Natural killer cell treated with Interleukin-12 subunit alpha and Interleukin-12 subunit beta and Interleukin-15 and Interleukin-18, amount 100 ng/mL, for 72 hours (primary cell): ENCODE measurements around the gene LRRC14B. TPM values are rescaled to one million over a fixed set of nuclear protein-coding genes. Genes with fewer than 3 reads are reported as not detected.

Experiments
- ATAC-seq, 2 donors: fragments of 150-1000 bp; cut with Tn5 transposase in 1 of 2; sonication (Bioruptor Pico), chemical (Tn5 transposase) in 1 of 2; 2 replicates each; pipeline ENCODE4 v1.10.0; 2021
- DNase-seq: peaks from one replicate; pipeline ENCODE4 v3.0.0; 2022; ENCODE audit warnings: low spot score
- H3K27ac Mint-ChIP-seq, 2 donors: 1 replicate in 1 of 2; 2 replicates in 1 of 2; pipeline ENCODE4 v1.8.0; 2022; ENCODE audit warnings: mixed read lengths in 2 of 2, mild to moderate bottlenecking in 1 of 2, moderate library complexity in 1 of 2
- H3K27me3 Mint-ChIP-seq, 2 donors: 1 replicate in 1 of 2; 2 replicates in 1 of 2; pipeline ENCODE4 v1.8.0; 2022; ENCODE audit warnings: mixed read lengths in 2 of 2
- H3K36me3 Mint-ChIP-seq: one replicate; pipeline ENCODE4 v1.8.0; 2022; ENCODE audit warnings: mixed read lengths
- H3K4me1 Mint-ChIP-seq, 2 donors: 1 replicate in 1 of 2; 2 replicates in 1 of 2; pipeline ENCODE4 v1.8.0; 2022; ENCODE audit warnings: low read depth in 2 of 2, mixed read lengths in 2 of 2, mild to moderate bottlenecking in 1 of 2
- H3K4me3 Mint-ChIP-seq: one replicate; pipeline ENCODE4 v1.8.0; 2022; ENCODE audit warnings: mixed read lengths
- H3K9me3 Mint-ChIP-seq: 2 replicates; pipeline ENCODE4 v1.8.0; 2022; ENCODE audit warnings: mixed read lengths
- total RNA-seq, 2 donors: library from RNA; stranded (reverse); gene quantifications; one replicate each; pipeline ENCODE4 v1.2.3, GENCODE V29; 2022

LRRC14B gene
- total RNA-seq, 2 donors from 2014 or later: not detected

- H3K4me1 Mint-ChIP-seq: no peaks in the 10 kb centered on the region
- peaks cover 11 to 25% of the 10 kb centered on the region in 2 donors for H3K27me3 Mint-ChIP-seq
- H3K9me3 Mint-ChIP-seq: no peaks in the 10 kb centered on the region
- H3K27ac Mint-ChIP-seq: no peak overlapping the region
- DNase-seq (no peak), ATAC-seq (peak in 1 of 2 donors; percentile 44)
- no peak overlapping the region for H3K4me3 Mint-ChIP-seq
- no peaks in the 10 kb centered on the region for H3K36me3 Mint-ChIP-seq
Measured at GRCh38 chr5:155651-156410, 35.5 kb upstream of the LRRC14B start.

- no peak for DNase-seq
- Mint-ChIP-seq H3K4me1 (no peaks in the 10 kb centered on the region), H3K36me3 (no peaks in the 10 kb centered on the region), H3K9me3 (no peaks in the 10 kb centered on the region), H3K27ac (no peak overlapping the region), H3K4me3 (no peak overlapping the region), H3K27me3 (peaks cover 13 to 32% of the 10 kb centered on the region in 2 donors)
- ATAC-seq: no peak
Measured at GRCh38 chr5:156411-157072, 34.8 kb upstream of the LRRC14B start.

- H3K36me3 Mint-ChIP-seq: no peaks in the 10 kb centered on the region
- H3K4me1 Mint-ChIP-seq: no peaks in the 10 kb centered on the region
- ATAC-seq (no peak), DNase-seq (no peak)
- no peaks in the 10 kb centered on the region for H3K9me3 Mint-ChIP-seq
- peaks cover 13 to 32% of the 10 kb centered on the region in 2 donors for H3K27me3 Mint-ChIP-seq
- H3K27ac Mint-ChIP-seq: no peak overlapping the region
- H3K4me3 Mint-ChIP-seq: no peak overlapping the region
Measured at GRCh38 chr5:157126-157715, 34.1 kb upstream of the LRRC14B start.

- no peaks in the 10 kb centered on the region for H3K36me3 Mint-ChIP-seq
- H3K9me3 Mint-ChIP-seq: no peaks in the 10 kb centered on the region
- H3K4me1 Mint-ChIP-seq: no peaks in the 10 kb centered on the region
- peaks cover 13 to 32% of the 10 kb centered on the region in 2 donors for H3K27me3 Mint-ChIP-seq
- H3K4me3 Mint-ChIP-seq: no peak overlapping the region
- no peak for ATAC-seq
- H3K27ac Mint-ChIP-seq: no peak overlapping the region
- DNase-seq: no peak
Measured at GRCh38 chr5:157801-158200, 33.5 kb upstream of the LRRC14B start.

GRCh38 chr5:158807-159447, 32.4 kb upstream of the LRRC14B start:
- Mint-ChIP-seq H3K27me3 (peaks cover 13 to 32% of the 10 kb centered on the region in 2 donors), H3K4me1 (no peaks in the 10 kb centered on the region), H3K36me3 (no peaks in the 10 kb centered on the region), H3K4me3 (no peak overlapping the region), H3K27ac (no peak overlapping the region), H3K9me3 (no peaks in the 10 kb centered on the region)
- DNase-seq (no peak), ATAC-seq (no peak)

- H3K4me1 Mint-ChIP-seq: no peaks in the 10 kb centered on the region
- H3K9me3 Mint-ChIP-seq: no peaks in the 10 kb centered on the region
- H3K36me3 Mint-ChIP-seq: no peaks in the 10 kb centered on the region
- H3K27me3 Mint-ChIP-seq: peaks cover 13 to 32% of the 10 kb centered on the region in 2 donors
- H3K27ac Mint-ChIP-seq: no peak overlapping the region
- H3K4me3 Mint-ChIP-seq: no peak overlapping the region
- DNase-seq: no peak
- no peak for ATAC-seq
Measured at GRCh38 chr5:159448-160172, 31.7 kb upstream of the LRRC14B start.

GRCh38 chr5:160173-160510, 31.2 kb upstream of the LRRC14B start:
- no peak for ATAC-seq
- Mint-ChIP-seq H3K4me3 (no peak overlapping the region), H3K27ac (no peak overlapping the region), H3K27me3 (peaks cover 13 to 32% of the 10 kb centered on the region in 2 donors), H3K36me3 (no peaks in the 10 kb centered on the region), H3K4me1 (no peaks in the 10 kb centered on the region), H3K9me3 (no peaks in the 10 kb centered on the region)
- no peak for DNase-seq

GRCh38 chr5:160921-161802, 30.1 kb upstream of the LRRC14B start:
- Mint-ChIP-seq H3K27ac (no peak overlapping the region), H3K4me1 (no peaks in the 10 kb centered on the region), H3K27me3 (peaks cover 13 to 32% of the 10 kb centered on the region in 2 donors), H3K4me3 (no peak overlapping the region), H3K9me3 (no peaks in the 10 kb centered on the region), H3K36me3 (no peaks in the 10 kb centered on the region)
- ATAC-seq (no peak), DNase-seq (no peak)

GRCh38 chr5:161803-162110, 29.5 kb upstream of the LRRC14B start:
- H3K4me3 Mint-ChIP-seq: no peak overlapping the region
- no peak overlapping the region for H3K27ac Mint-ChIP-seq
- H3K9me3 Mint-ChIP-seq: no peaks in the 10 kb centered on the region
- H3K36me3 Mint-ChIP-seq: no peaks in the 10 kb centered on the region
- no peaks in the 10 kb centered on the region for H3K4me1 Mint-ChIP-seq
- DNase-seq: no peak
- peaks cover 13 to 32% of the 10 kb centered on the region in 2 donors for H3K27me3 Mint-ChIP-seq
- peak in 1 of 2 donors; percentile 52 for ATAC-seq

- Mint-ChIP-seq H3K4me1 (no peaks in the 10 kb centered on the region), H3K4me3 (no peak overlapping the region), H3K36me3 (no peaks in the 10 kb centered on the region), H3K27ac (no peak overlapping the region), H3K27me3 (peaks cover 13 to 32% of the 10 kb centered on the region in 2 donors), H3K9me3 (no peaks in the 10 kb centered on the region)
- DNase-seq (no peak), ATAC-seq (peak; percentile 20 to 25)
Measured at GRCh38 chr5:162190-162564, 29.1 kb upstream of the LRRC14B start.

- DNase-seq (no peak), ATAC-seq (peak in 1 of 2 donors; percentile 36)
- H3K4me1 Mint-ChIP-seq: no peaks in the 10 kb centered on the region
- H3K27me3 Mint-ChIP-seq: peaks cover 13 to 32% of the 10 kb centered on the region in 2 donors
- no peak overlapping the region for H3K4me3 Mint-ChIP-seq
- H3K36me3 Mint-ChIP-seq: no peaks in the 10 kb centered on the region
- no peak overlapping the region for H3K27ac Mint-ChIP-seq
- no peaks in the 10 kb centered on the region for H3K9me3 Mint-ChIP-seq
Measured at GRCh38 chr5:162565-163337, 28.5 kb upstream of the LRRC14B start.

GRCh38 chr5:163338-163620, 28.0 kb upstream of the LRRC14B start:
- DNase-seq: no peak
- Mint-ChIP-seq H3K4me3 (no peak overlapping the region), H3K27me3 (peaks cover 13 to 32% of the 10 kb centered on the region in 2 donors), H3K27ac (no peak overlapping the region), H3K36me3 (no peaks in the 10 kb centered on the region), H3K9me3 (no peaks in the 10 kb centered on the region), H3K4me1 (no peaks in the 10 kb centered on the region)
- peak in 1 of 2 donors; percentile 43 for ATAC-seq
